ENCODE measurements around the gene TMEM203. TPM values are rescaled to one million over a fixed set of nuclear protein-coding genes. Genes with fewer than 3 reads are reported as not detected.
A peak's percentile ranks its signal among the peaks of the same experiment; 100 is the strongest.

The TMEM203 gene
- total RNA-seq, 4 donors from 2014 or later = 24.7 to 45.9 (median 32.0) TPM

- TF ChIP-seq CTCF (IDR thresholded peaks at IDR 0.05 in 4 of 5, conservative IDR thresholded peaks at IDR 0.05 in 1 of 5) (no peak), POLR2A (IDR thresholded peaks at IDR 0.05) (no peak)
- H3K27me3 ChIP-seq = peaks cover 32 to 45% (median 41%) of the 10 kb centered on the region in 3 donors
- intact Hi-C loops (cut with DNase I; ENCODE audit: low total_unique reads) = no loop called here
- ATAC-seq (no peak), DNase-seq (no peak)
- no peak overlapping the region for H3K4me3 ChIP-seq
- H3K27ac ChIP-seq = no peak overlapping the region
- no peaks in the 10 kb centered on the region for H3K9me3 ChIP-seq
- in situ Hi-C loops (cut with MboI; ENCODE audit: low sequenced_read_pairs in 4 of 4) = no loop called here
- H3K36me3 ChIP-seq = no peaks in the 10 kb centered on the region
- H3K4me1 ChIP-seq = peaks cover 8 to 10% of the 10 kb centered on the region in 2 donors
Measured at GRCh38 chr9:137171149-137171900, 34.1 kb downstream of the TMEM203 start.

GRCh38 chr9:137170486-137171148 is 34.8 kb downstream of the TMEM203 start:
- DNase-seq = no peak
- no peak for TF ChIP-seq POLR2A (IDR thresholded peaks at IDR 0.05)
- no peak for TF ChIP-seq CTCF (IDR thresholded peaks at IDR 0.05 in 4 of 5, conservative IDR thresholded peaks at IDR 0.05 in 1 of 5)
- ATAC-seq = no peak
- Histone ChIP-seq H3K36me3 (no peaks in the 10 kb centered on the region), H3K4me3 (no peak overlapping the region), H3K4me1 (peaks cover 8 to 10% of the 10 kb centered on the region in 2 donors), H3K27me3 (peaks cover 39 to 52% (median 48%) of the 10 kb centered on the region in 3 donors), H3K9me3 (no peaks in the 10 kb centered on the region), H3K27ac (no peak overlapping the region)
- intact Hi-C loops (cut with DNase I; ENCODE audit: low total_unique reads) (no loop called here), in situ Hi-C loops (cut with MboI; ENCODE audit: low sequenced_read_pairs in 4 of 4) (no loop called here)

GRCh38 chr9:137169896-137170358 is 35.5 kb downstream of the TMEM203 start, which contains the start of gene LRRC26:
Gene LRRC26 (minus strand): TSS chr9:137170051. CDS start chr9:137169943, 108 bp downstream.
- no peaks in the 10 kb centered on the region for H3K36me3 ChIP-seq
- TF ChIP-seq POLR2A (IDR thresholded peaks at IDR 0.05) (no peak), CTCF (IDR thresholded peaks at IDR 0.05 in 4 of 5, conservative IDR thresholded peaks at IDR 0.05 in 1 of 5) (no peak)
- H3K4me1 ChIP-seq = peaks cover 8 to 10% of the 10 kb centered on the region in 2 donors
- in situ Hi-C loops (cut with MboI; ENCODE audit: low sequenced_read_pairs in 4 of 4) (no loop called here), intact Hi-C loops (cut with DNase I; ENCODE audit: low total_unique reads) (no loop called here)
- no peaks in the 10 kb centered on the region for H3K9me3 ChIP-seq
- DNase-seq = no peak
- H3K27ac ChIP-seq = no peak within 1 kb of the TSS
- H3K27me3 ChIP-seq = peaks cover 46 to 59% (median 55%) of the 10 kb centered on the region in 3 donors
- ATAC-seq = no peak
- H3K4me3 ChIP-seq = peak within 1 kb of the TSS; percentile 28 to 50 (median 40)

- H3K4me3 ChIP-seq = peak overlapping the region; percentile 28 to 50 (median 40)
- in situ Hi-C loops (cut with MboI; ENCODE audit: low sequenced_read_pairs in 4 of 4) (no loop called here), intact Hi-C loops (cut with DNase I; ENCODE audit: low total_unique reads) (no loop called here)
- no peaks in the 10 kb centered on the region for H3K9me3 ChIP-seq
- H3K27me3 ChIP-seq = peaks cover 53 to 66% (median 62%) of the 10 kb centered on the region in 3 donors
- no peaks in the 10 kb centered on the region for H3K36me3 ChIP-seq
- H3K4me1 ChIP-seq = peaks cover 8 to 10% of the 10 kb centered on the region in 2 donors
- TF ChIP-seq CTCF (IDR thresholded peaks at IDR 0.05 in 4 of 5, conservative IDR thresholded peaks at IDR 0.05 in 1 of 5) = no peak
- TF ChIP-seq POLR2A (IDR thresholded peaks at IDR 0.05) = no peak
- no peak overlapping the region for H3K27ac ChIP-seq
- no peak for ATAC-seq
- no peak for DNase-seq
Measured at GRCh38 chr9:137168904-137169856, 36.3 kb downstream of the TMEM203 start.

All from gastrocnemius medialis (tissue), 4 donors.